Measurements from ENCODE around the gene PPP4R2. TPM values are rescaled to one million over a fixed set of nuclear protein-coding genes. Genes with fewer than 3 reads are reported as not detected.

The PPP4R2 gene
- total RNA-seq, 4 donors from 2014 or later = 38.9 to 62.1 (median 40.8) TPM

DNA sequence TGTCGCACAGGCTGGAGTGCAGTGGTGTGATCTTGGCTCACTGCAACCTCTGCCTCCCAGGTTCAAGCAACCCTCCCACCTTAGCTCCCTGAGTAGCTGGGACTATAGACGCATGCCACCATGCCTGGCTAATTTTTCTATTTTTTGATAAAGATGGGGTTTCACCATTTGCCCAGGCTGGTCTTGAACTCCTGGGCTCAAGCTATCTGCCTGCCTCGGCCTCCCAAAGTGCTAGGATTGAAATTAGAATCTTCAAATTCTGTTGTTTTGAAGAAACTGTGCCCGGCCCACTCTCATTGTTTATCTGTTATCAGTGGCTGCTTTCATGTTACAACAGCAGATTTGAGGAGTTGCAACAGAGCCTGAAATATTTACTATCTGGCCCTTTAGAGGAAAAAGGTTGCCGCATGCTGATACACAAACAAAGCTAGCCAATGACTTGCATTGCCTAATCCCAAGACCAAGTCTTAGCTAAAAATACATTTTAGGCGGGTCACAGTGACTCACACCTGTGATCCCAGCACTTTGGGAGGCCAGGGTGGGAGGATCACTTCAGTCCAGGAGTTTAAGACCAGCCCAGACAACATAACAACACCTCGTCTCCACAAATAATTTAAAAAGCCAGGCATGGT, 43.2 kb upstream of the PPP4R2 start:
- TF ChIP-seq, protein P1, sequence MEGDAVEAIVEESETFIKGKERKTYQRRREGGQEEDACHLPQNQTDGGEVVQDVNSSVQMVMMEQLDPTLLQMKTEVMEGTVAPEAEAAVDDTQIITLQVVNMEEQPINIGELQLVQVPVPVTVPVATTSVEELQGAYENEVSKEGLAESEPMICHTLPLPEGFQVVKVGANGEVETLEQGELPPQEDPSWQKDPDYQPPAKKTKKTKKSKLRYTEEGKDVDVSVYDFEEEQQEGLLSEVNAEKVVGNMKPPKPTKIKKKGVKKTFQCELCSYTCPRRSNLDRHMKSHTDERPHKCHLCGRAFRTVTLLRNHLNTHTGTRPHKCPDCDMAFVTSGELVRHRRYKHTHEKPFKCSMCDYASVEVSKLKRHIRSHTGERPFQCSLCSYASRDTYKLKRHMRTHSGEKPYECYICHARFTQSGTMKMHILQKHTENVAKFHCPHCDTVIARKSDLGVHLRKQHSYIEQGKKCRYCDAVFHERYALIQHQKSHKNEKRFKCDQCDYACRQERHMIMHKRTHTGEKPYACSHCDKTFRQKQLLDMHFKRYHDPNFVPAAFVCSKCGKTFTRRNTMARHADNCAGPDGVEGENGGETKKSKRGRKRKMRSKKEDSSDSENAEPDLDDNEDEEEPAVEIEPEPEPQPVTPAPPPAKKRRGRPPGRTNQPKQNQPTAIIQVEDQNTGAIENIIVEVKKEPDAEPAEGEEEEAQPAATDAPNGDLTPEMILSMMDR (IDR thresholded peaks at IDR 0.05; ENCODE audit: low read depth) = no peak

DNA sequence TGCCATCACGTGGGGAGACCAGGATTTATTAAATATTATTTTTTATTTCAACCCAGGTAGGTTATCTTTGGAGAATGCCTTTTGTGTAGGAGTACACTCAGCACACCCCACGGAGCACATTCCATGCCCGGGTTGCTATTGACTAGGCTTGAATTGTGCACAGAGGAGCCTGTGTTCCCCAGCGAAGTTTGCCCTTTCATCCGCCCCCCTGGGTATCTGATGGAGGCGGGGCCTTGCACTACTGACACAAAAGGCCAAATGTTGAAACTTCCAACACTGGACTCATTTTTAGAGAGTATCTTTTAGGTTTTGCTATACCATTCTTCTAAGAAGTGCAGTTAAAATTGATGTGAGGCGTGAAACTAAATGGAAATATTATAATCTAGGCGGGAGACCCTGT, 39.3 kb upstream of the PPP4R2 start:
- TF ChIP-seq, protein P1 (IDR thresholded peaks at IDR 0.05; ENCODE audit: low read depth) = no peak

DNA sequence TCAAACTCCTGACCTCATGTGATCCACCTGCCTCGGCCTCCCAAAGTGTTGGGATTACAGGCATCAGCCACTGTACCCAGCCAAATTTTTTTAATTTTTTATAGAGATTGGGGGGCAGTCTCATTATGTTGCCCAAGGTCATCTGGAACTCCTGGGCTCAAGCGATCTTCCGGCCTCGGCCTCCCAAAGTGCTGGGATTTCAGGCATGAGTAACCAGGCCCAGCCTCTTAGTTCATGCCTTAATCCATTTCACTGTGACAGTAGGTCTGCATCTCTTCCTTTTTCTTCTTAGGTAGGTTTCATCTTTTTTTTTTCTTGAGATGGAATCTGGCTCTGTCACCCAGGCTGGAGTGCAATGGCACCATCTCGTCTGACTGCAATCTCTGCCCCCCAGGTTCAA, 37.3 kb upstream of the PPP4R2 start:
- TF ChIP-seq, protein P1 (IDR thresholded peaks at IDR 0.05; ENCODE audit: low read depth) = no peak

DNA sequence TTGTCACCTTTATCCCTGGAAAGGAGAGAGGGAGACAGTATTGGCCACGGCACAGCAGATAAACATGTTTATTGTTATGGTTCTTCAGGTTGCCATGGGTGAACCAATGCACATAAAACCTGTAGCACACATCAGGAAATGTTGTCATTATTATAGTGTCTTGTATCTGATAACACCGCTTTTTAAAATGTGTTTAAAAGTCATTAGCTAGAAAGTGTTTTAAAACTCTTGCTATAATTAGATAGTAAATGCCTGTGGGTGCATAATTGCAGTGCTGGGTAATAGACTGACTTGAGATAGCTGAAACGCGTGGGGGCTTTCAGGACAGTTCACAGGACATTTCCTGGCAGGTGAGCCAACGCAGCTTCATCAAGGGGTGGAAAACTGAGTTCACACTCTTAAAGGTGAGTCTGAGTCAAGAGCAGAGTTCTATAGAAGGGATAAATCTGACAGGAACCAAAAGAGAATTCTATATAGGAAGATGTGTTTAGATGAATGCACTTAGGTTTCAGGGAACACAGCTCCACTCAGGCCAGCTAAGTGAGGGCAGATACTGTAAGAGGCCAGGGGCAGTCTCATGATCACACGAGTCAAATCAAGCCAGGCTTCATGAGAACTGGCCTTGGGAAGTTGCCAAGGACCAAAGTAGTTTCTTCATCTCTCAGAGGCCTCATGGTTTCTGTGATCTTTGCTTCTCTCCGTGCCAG, 35.6 kb upstream of the PPP4R2 start:
- TF ChIP-seq, protein P1 (IDR thresholded peaks at IDR 0.05; ENCODE audit: low read depth) = no peak

DNA sequence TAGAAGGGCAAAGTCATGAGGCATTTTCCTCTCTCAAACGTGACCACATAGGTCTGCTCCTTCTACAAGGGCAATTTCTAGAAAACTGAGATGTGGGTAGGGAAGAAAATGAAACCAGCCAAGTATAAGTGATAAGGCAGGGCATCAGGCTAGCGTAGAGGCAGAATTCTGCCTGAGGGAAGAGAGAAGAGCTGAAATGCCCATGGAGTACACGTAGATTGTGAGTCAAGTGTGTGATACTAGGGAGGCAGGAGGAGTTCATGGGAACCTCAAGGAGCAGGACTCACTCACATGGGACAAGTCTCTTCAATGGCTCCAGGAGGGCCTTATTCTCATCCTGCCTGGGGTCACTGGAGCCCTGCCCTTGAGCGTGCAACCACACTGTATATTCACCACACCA, 34.9 kb upstream of the PPP4R2 start:
- TF ChIP-seq, protein P1 (IDR thresholded peaks at IDR 0.05; ENCODE audit: low read depth) = no peak

DNA sequence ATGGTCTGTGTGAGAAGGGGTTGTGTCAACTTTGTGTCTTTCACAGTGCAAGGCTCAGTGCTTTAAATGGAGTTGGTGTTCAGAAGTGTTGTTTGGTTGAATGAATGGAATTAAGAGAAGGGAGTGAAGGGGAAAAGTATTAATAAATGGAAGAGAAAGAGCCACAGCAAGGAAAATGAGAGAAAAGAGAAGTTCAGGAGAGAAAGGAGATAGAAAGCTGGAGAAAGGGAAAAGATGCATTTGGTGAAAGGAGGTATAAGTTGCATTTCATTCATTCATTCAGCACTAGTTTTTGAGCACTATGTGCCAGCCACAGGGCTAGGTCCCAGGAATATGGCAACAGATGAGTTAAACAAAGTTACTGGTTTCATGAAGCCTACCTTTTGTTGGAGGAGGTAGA, 34.3 kb upstream of the PPP4R2 start:
- TF ChIP-seq, protein P1 (IDR thresholded peaks at IDR 0.05; ENCODE audit: low read depth) = no peak

DNA sequence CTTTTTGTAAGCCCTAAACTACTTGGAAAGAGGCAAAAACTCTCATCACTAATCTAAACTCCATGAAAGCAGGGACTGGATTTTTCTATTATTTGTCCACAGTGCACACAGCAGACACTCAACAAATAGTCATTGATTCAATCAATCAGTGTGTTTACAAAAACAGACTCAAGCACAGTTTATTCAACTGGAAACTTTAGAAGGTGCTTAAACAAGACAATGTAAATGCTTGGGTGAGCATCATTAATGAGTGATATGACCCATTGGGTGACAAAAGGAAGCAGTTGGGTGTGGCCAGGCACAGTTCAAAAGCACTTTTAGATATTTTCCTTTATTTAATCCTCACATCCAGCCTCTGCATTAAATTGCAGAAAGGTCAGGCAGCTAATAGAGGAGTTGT, 32.0 kb upstream of the PPP4R2 start:
- TF ChIP-seq, protein P1 (IDR thresholded peaks at IDR 0.05; ENCODE audit: low read depth) = no peak
